Esophagus muscularis mucosa (tissue), 4 donors: Measurements from ENCODE around the gene BMP6. TPM values are rescaled to one million over a fixed set of nuclear protein-coding genes. Genes with fewer than 3 reads are reported as not detected.

Source experiments
- DNase-seq: peaks from one replicate; pipeline ENCODE4 v3.0.0-alpha.2; 2017; ENCODE audit errors: extremely low spot score
- H3K27ac ChIP-seq, 4 donors: fragments of 200-600 bp; sonication (generic); replicated peaks in 1 of 4; 1 replicate in 3 of 4; 2 replicates in 1 of 4; pipeline ENCODE4 v1.5.1; 2016 to 2019; ENCODE audit warnings: mild to moderate bottlenecking in 1 of 4
- H3K27me3 ChIP-seq, 4 donors: fragments of 200-600 bp; sonication (generic); one replicate each; pipeline versions ENCODE4 v1.5.1 to v1.6.0; 2016 to 2019
- H3K36me3 ChIP-seq, 4 donors: fragments of 200-600 bp; sonication (generic); one replicate each; pipeline ENCODE4 v1.5.1; 2016 to 2019
- H3K4me1 ChIP-seq, 4 donors: fragments of 200-600 bp; sonication (generic); one replicate each; pipeline ENCODE4 v1.5.1; 2016 to 2019
- H3K4me3 ChIP-seq, 4 donors: fragments of 200-600 bp; sonication (generic); 1 replicate in 2 of 4; 2 replicates in 2 of 4; pipeline ENCODE4 v1.5.1; 2016 to 2019; ENCODE audit warnings: mild to moderate bottlenecking in 4 of 4, moderate library complexity in 1 of 4
- H3K9me3 ChIP-seq, 4 donors: fragments of 200-600 bp; sonication (generic); 1 replicate in 3 of 4; 2 replicates in 1 of 4; pipeline ENCODE4 v1.5.1; 2016 to 2019
- CTCF ChIP-seq, 3 experiments: fragments of 200-600 bp in 2 of 3; fragments of 450-650 bp in 1 of 3; sonication (generic) in 2 of 3; IDR thresholded peaks; one replicate each; pipeline ENCODE4 v1.5.1; 2017 to 2019; ENCODE audit warnings: antibody characterized with exemption in 3 of 3, mild to moderate bottlenecking in 2 of 3, moderate library complexity in 1 of 3
- EP300 ChIP-seq: sonication (generic); formaldehyde crosslinking; IDR thresholded peaks from one replicate; pipeline ENCODE4 v1.6.1; 2017; ENCODE audit warnings: antibody characterized with exemption
- POLR2A ChIP-seq: fragments of 450-650 bp; IDR thresholded peaks from one replicate; pipeline ENCODE4 v1.6.1; 2017; ENCODE audit warnings: antibody characterized with exemption, moderate library complexity, mild to moderate bottlenecking, low read depth
- POLR2AphosphoS5 ChIP-seq, 2 donors: sonication (generic); formaldehyde crosslinking; IDR thresholded peaks; one replicate each; pipeline ENCODE4 v1.6.1; 2017; ENCODE audit warnings: antibody characterized with exemption in 2 of 2
- WGBS: methylation state at CpG from one replicate; pipeline ENCODE4 v1.1.5; 2018; 5-methylcytosine and 5-hydroxymethylcytosine counted together
- intact Hi-C: fragments of 100-400 bp; cut with DNase I; formaldehyde crosslinking; loops from one replicate; pipeline ENCODE4 v1.15.1; 2023
- total RNA-seq, 4 donors: library from RNA; depleted of rRNA; stranded (reverse); fragments of >200 nt; gene quantifications; one replicate each; pipeline versions ENCODE4 v1.1.0 to v1.2.1, GENCODE V29; 2016

Gene BMP6
- total RNA-seq, 4 donors from 2014 or later: 5.1 to 10.0 (median 6.9) TPM

GRCh38 chr6:7725412-7725811 lies 487 bp upstream of the BMP6 start:
- peaks cover 0 to 84% (median 24%) of the 10 kb centered on the region in 4 donors for H3K27me3 ChIP-seq
- H3K9me3 ChIP-seq: no peaks in the 10 kb centered on the region
- DNase-seq: peak; percentile 83
- peak overlapping the region; percentile 61 to 70 (median 64) for H3K4me3 ChIP-seq
- H3K36me3 ChIP-seq: no peaks in the 10 kb centered on the region
- WGBS: 32% methylated on average over 10 of the region's 10 CpGs
- no peak for TF ChIP-seq EP300
- TF ChIP-seq POLR2A: no peak
- TF ChIP-seq CTCF (IDR thresholded peaks at IDR 0.05): no peak
- TF ChIP-seq POLR2AphosphoS5 (IDR thresholded peaks at IDR 0.05): no peak
- intact Hi-C loops: loop anchor here (5.0 to 10.0 kb wide), 2 partner anchors 62 to 489 kb away; no protein-coding TSS in a partner anchor
- H3K27ac ChIP-seq: no peak overlapping the region
- H3K4me1 ChIP-seq: peaks cover 33 to 50% (median 48%) of the 10 kb centered on the region in 4 donors

- WGBS: 0% methylated on average over 3 of the region's 73 CpGs
- peak; percentile 87 for DNase-seq
- H3K36me3 ChIP-seq: no peaks in the 10 kb centered on the region
- H3K4me1 ChIP-seq: peaks cover 33 to 50% (median 48%) of the 10 kb centered on the region in 4 donors
- intact Hi-C loops: loop anchor here (5.0 to 10.0 kb wide), 2 partner anchors 61 to 488 kb away; no protein-coding TSS in a partner anchor
- peak overlapping the region; percentile 61 to 70 (median 64) for H3K4me3 ChIP-seq
- TF ChIP-seq EP300 (no peak), CTCF (IDR thresholded peaks at IDR 0.05) (no peak), POLR2A (no peak), POLR2AphosphoS5 (IDR thresholded peaks at IDR 0.05) (no peak)
- no peaks in the 10 kb centered on the region for H3K9me3 ChIP-seq
- H3K27ac ChIP-seq: peak overlapping the region in 1 of 4 donors; percentile 8
- peaks cover 0 to 87% (median 28%) of the 10 kb centered on the region in 4 donors for H3K27me3 ChIP-seq
Measured at GRCh38 chr6:7726416-7727085, 652 bp downstream of the BMP6 start.

GRCh38 chr6:7727086-7727945 lies 1.4 kb downstream of the BMP6 start:
- no peak for TF ChIP-seq EP300
- TF ChIP-seq CTCF (IDR thresholded peaks at IDR 0.05): no peak
- H3K9me3 ChIP-seq: no peaks in the 10 kb centered on the region
- intact Hi-C loops: loop anchor here (5.0 to 10.0 kb wide), 2 partner anchors 60 to 487 kb away; no protein-coding TSS in a partner anchor
- peak; percentile 85 for DNase-seq
- H3K27me3 ChIP-seq: peaks cover 0 to 92% (median 28%) of the 10 kb centered on the region in 4 donors
- H3K4me1 ChIP-seq: peaks cover 33 to 50% (median 48%) of the 10 kb centered on the region in 4 donors
- 1% methylated on average over 24 of the region's 97 CpGs for WGBS
- H3K36me3 ChIP-seq: no peaks in the 10 kb centered on the region
- peak overlapping the region; percentile 61 to 70 (median 64) for H3K4me3 ChIP-seq
- H3K27ac ChIP-seq: no peak overlapping the region

- peaks cover 33 to 46% (median 42%) of the 10 kb centered on the region in 4 donors for H3K4me1 ChIP-seq
- H3K36me3 ChIP-seq: no peaks in the 10 kb centered on the region
- TF ChIP-seq POLR2AphosphoS5 (IDR thresholded peaks at IDR 0.05) (no peak), EP300 (no peak), POLR2A (no peak), CTCF (IDR thresholded peaks at IDR 0.05) (no peak)
- no peaks in the 10 kb centered on the region for H3K9me3 ChIP-seq
- no peak overlapping the region for H3K27ac ChIP-seq
- DNase-seq: no peak
- H3K4me3 ChIP-seq: peak overlapping the region; percentile 61 to 70 (median 64)
- WGBS: 1% methylated on average over 14 of the region's 45 CpGs
- H3K27me3 ChIP-seq: peaks cover 0 to 94% (median 28%) of the 10 kb centered on the region in 4 donors
- intact Hi-C loops: loop anchor here (5.0 to 10.0 kb wide), 2 partner anchors 59 to 487 kb away; no protein-coding TSS in a partner anchor
Measured at GRCh38 chr6:7727946-7728854, 2.3 kb downstream of the BMP6 start.
